SU-DHL-6 (cell line): Measurements from ENCODE around the gene ERCC3.

Experiments used
- H2AFZ ChIP-seq: fragments of 200-600 bp; sonication (generic); 2 replicates; pipeline ENCODE4 v1.6.1; 2014; ENCODE audit warnings: low read depth, mild to moderate bottlenecking, moderate library complexity, mixed read lengths, antibody characterized with exemption, low read length; ENCODE audit not compliant: severe bottlenecking
- H3F3A ChIP-seq: fragments of 200-600 bp; shearing (Covaris generic); 2 replicates; pipeline ENCODE4 v1.6.0; 2016; ENCODE audit warnings: antibody characterized with exemption, mild to moderate bottlenecking; ENCODE audit not compliant: insufficient read depth
- H3K27ac ChIP-seq: fragments of 200-600 bp; sonication (generic); 2 replicates; pipeline ENCODE4 v1.5.1; 2016; ENCODE audit warnings: low read depth, mild to moderate bottlenecking, low read length, moderate library complexity, mixed read lengths
- H3K27me3 ChIP-seq: fragments of 200-600 bp; sonication (generic), shearing (Covaris generic); 2 replicates; pipeline ENCODE4 v1.6.0; 2014; ENCODE audit warnings: mild to moderate bottlenecking, low read length
- H3K36me3 ChIP-seq: fragments of 200-600 bp; sonication (generic); 2 replicates; pipeline ENCODE4 v1.6.1; 2014; ENCODE audit warnings: mild to moderate bottlenecking, low read length, mixed read lengths
- H3K4me2 ChIP-seq: fragments of 300-600, 200-600 bp; shearing (Covaris generic), sonication (generic); 2 replicates; pipeline ENCODE4 v1.6.0; 2014; ENCODE audit warnings: low read length, low read depth, mild to moderate bottlenecking; ENCODE audit not compliant: poor library complexity, severe bottlenecking
- H3K4me3 ChIP-seq: fragments of 200-600 bp; sonication (generic); 2 replicates; pipeline ENCODE4 v1.5.1; 2014; ENCODE audit warnings: antibody characterized with exemption, low read length, mild to moderate bottlenecking, mixed read lengths; ENCODE audit not compliant: insufficient read depth, poor library complexity, severe bottlenecking
- H3K79me2 ChIP-seq: fragments of 200-600 bp; sonication (generic); 2 replicates; pipeline ENCODE4 v1.6.1; 2014; ENCODE audit warnings: mild to moderate bottlenecking, low read length, moderate library complexity; ENCODE audit not compliant: insufficient read depth
- H3K9ac ChIP-seq: fragments of 200-600 bp; sonication (generic); 2 replicates; pipeline ENCODE4 v1.7.0; 2014; ENCODE audit warnings: mild to moderate bottlenecking, low read length
- H3K9me2 ChIP-seq: fragments of 200-600 bp; sonication (generic); replicated peaks from 2 replicates; pipeline ENCODE4 v1.6.1; 2014; ENCODE audit warnings: low read length; ENCODE audit not compliant: insufficient read depth
- H3K9me3 ChIP-seq: fragments of 200-600 bp; sonication (generic); 2 replicates; pipeline ENCODE4 v1.6.1; 2014; ENCODE audit warnings: low read length, mixed read lengths; ENCODE audit not compliant: insufficient read depth
- H4K20me1 ChIP-seq: fragments of 200-600 bp; sonication (generic); 2 replicates; pipeline ENCODE4 v1.6.1; 2014; ENCODE audit warnings: low read depth, mild to moderate bottlenecking, antibody characterized with exemption, low read length, moderate library complexity, mixed read lengths
- EZH2phosphoT487 ChIP-seq: fragments of 200-600 bp; sonication (generic), shearing (Covaris generic); conservative IDR thresholded peaks from 2 replicates; pipeline ENCODE4 v1.6.1; 2018; ENCODE audit warnings: mild to moderate bottlenecking, antibody characterized with exemption, low read length, moderate library complexity, mixed read lengths
- TF ChIP-seq, protein P1 (sequence below): fragments of 200-600 bp; sonication (generic); IDR thresholded peaks from one replicate; pipeline ENCODE4 v1.5.1; 2017; ENCODE audit warnings: antibody characterized with exemption, mild to moderate bottlenecking, low read length, moderate library complexity; ENCODE audit not compliant: insufficient read depth, poor library complexity, severe bottlenecking

Gene ERCC3

DNA sequence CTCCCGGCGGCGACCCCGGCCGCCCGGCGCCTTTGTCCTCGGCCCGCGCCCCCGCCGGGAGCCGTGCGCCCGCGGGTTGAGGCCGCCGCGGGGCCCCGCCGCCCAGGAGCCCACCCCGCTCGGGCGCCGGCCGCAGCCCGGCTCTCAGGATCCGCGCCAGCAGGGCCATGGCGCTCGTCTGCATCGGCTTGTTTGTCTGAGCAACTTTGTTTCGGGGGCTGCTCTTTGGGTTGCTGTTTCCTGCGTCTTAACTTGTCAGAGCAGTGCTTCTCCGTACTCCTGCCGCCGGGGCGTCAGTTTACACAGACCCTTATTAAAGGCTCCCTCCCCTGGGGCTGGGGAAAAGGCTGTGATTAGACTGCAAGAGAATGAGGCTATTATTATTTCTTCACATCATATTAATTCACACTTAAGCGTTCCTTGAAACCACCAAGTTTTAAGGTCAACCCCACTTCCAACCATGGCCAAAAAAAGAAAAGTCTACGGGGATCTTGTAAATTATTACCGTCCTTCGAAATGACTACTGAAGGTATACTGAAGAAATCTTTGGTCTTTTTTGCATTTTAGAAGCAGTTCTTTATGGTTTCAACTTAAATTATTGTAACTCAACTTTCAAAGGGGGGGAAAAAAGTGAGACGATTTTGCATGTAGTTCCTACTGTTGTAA is 73.7 kb downstream of the ERCC3 start, which contains the start of gene CYP27C1:
Gene CYP27C1 (minus strand): TSS at position 198 of the 666 bp plus-strand sequence. CDS start 29 bp downstream, at position 169.
- Histone ChIP-seq H3K79me2 (no peaks in the 10 kb centered on the region), H2AFZ (no peak within 1 kb of the TSS), H3K9ac (no peak within 1 kb of the TSS), H3K9me3 (no peaks in the 10 kb centered on the region), H3K36me3 (no peaks in the 10 kb centered on the region), H3K4me3 (no peak within 1 kb of the TSS), H3F3A (no peaks in the 10 kb centered on the region), H3K27me3 (no peaks in the 10 kb centered on the region), H4K20me1 (no peaks in the 10 kb centered on the region), H3K4me2 (no peak within 1 kb of the TSS), H3K9me2 (no peaks in the 10 kb centered on the region), H3K27ac (no peak within 1 kb of the TSS)
- TF ChIP-seq, protein P1, sequence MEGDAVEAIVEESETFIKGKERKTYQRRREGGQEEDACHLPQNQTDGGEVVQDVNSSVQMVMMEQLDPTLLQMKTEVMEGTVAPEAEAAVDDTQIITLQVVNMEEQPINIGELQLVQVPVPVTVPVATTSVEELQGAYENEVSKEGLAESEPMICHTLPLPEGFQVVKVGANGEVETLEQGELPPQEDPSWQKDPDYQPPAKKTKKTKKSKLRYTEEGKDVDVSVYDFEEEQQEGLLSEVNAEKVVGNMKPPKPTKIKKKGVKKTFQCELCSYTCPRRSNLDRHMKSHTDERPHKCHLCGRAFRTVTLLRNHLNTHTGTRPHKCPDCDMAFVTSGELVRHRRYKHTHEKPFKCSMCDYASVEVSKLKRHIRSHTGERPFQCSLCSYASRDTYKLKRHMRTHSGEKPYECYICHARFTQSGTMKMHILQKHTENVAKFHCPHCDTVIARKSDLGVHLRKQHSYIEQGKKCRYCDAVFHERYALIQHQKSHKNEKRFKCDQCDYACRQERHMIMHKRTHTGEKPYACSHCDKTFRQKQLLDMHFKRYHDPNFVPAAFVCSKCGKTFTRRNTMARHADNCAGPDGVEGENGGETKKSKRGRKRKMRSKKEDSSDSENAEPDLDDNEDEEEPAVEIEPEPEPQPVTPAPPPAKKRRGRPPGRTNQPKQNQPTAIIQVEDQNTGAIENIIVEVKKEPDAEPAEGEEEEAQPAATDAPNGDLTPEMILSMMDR, result no peak
- TF ChIP-seq EZH2phosphoT487, result no peak

DNA sequence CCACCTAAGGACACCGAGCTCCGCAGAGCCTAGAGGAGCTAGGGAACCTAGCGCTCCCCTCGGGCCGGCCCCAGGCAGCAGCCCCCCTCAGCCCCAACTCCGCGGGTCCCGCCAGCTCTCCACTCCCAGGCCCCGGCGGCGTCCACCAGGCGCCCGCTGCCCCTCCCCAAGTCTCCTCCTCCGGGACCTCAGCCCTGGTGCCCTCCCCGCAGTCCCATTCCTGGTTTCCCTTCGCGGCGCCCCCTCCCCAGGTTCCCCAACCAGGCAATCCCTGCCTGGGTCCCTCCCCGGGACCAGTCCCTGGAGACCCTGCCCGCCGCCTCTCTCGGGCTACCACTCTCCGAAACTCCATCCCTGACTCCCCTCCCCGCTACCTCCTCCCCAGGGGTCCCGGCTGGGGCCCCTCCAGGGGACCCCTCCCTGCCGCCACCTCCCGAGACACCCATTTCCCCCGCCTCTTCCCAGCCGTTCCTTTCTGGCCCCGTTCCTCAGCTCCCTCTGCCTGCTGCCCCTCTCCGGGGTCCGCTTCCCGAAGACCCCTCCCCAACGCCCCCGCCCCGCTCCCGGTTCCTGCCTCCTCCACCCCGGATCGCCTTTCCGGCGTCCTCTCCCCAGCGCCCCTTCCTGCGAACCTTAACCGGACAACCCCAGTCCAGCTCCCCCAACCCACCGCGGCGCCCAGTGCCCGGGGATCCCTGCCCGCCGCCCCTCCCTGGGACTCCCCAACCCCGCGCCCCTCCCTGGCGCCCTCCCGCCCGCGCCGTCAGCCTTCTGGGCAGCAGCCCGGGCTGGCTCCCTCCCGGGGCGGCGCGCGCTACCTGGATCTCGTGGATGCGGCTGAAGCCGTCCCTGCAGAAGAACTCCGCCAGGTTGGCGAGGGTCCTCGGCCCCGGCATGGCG is 74.5 kb downstream of the ERCC3 start:
- Histone ChIP-seq H2AFZ (no peak overlapping the region), H3K27me3 (no peaks in the 10 kb centered on the region), H3K9me3 (no peaks in the 10 kb centered on the region), H3K4me2 (no peak overlapping the region), H4K20me1 (no peaks in the 10 kb centered on the region), H3K9me2 (no peaks in the 10 kb centered on the region), H3K9ac (no peak overlapping the region), H3K79me2 (no peaks in the 10 kb centered on the region), H3K27ac (no peak overlapping the region), H3K4me3 (no peak overlapping the region), H3K36me3 (no peaks in the 10 kb centered on the region), H3F3A (no peaks in the 10 kb centered on the region)
- no peak for TF ChIP-seq EZH2phosphoT487
- TF ChIP-seq, protein P1, result no peak

DNA sequence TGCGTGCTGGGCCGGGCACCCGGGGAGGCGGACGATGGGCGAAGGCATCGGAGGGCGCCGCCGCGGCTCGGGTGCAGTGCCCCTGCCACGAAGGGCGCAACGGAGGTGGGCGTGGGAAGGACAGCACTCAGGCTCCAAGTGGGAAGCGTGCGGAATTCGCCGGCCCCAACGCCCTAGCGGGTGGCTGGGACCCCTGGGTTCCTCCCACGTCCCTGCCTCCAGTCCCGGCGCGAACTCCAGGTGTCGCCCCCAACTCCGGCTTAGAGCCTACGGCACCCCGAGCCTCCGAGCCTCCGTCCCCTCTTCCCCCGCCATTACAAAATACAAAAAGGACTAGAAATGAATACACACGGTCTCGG is 75.2 kb downstream of the ERCC3 start:
- Histone ChIP-seq H3K9me3 (no peaks in the 10 kb centered on the region), H3K4me3 (no peak overlapping the region), H3K36me3 (no peaks in the 10 kb centered on the region), H4K20me1 (no peaks in the 10 kb centered on the region), H3K9ac (no peak overlapping the region), H3K9me2 (no peaks in the 10 kb centered on the region), H3K27ac (no peak overlapping the region), H2AFZ (no peak overlapping the region), H3K79me2 (no peaks in the 10 kb centered on the region), H3F3A (no peaks in the 10 kb centered on the region), H3K4me2 (no peak overlapping the region), H3K27me3 (no peaks in the 10 kb centered on the region)
- TF ChIP-seq EZH2phosphoT487, result no peak
- TF ChIP-seq, protein P1, result no peak
